H1 (cell line): Measurements from ENCODE around the gene SNRPA1. TPM values are rescaled to one million over a fixed set of nuclear protein-coding genes. Genes with fewer than 3 reads are reported as not detected.

Experiments used
- CTCF ChIA-PET: fragments of 300-600 bp; sonication (Branson Sonifier 250); formaldehyde crosslinking; loops from one replicate; lab custom pipeline; 2021; ENCODE audit not compliant: partially characterized antibody; lab: Charles Lee
- POLR2A ChIA-PET: fragments of 300-600 bp; sonication (Branson Sonifier 250); formaldehyde crosslinking; loops from one replicate; lab custom pipeline; 2021; ENCODE audit warnings: inconsistent platforms; ENCODE audit not compliant: partially characterized antibody; lab: Charles Lee
- DNase-seq, 2 experiments: peaks; one replicate each; pipeline versions ENCODE4 v3.0.0 to v3.0.0-alpha.2; 2010 to 2022; ENCODE audit warnings: low spot score in 2 of 2, low read depth in 1 of 2, mixed read lengths in 1 of 2
- FAIRE-seq: peaks from 2 replicates; lab custom pipeline; 2011; peaks lifted over from hg19 to GRCh38; lab: Jason Lieb, UNC
- H2AFZ ChIP-seq: 2 replicates; pipeline ENCODE4 v1.8.1; 2012; ENCODE audit warnings: low read length, inconsistent platforms
- H2AK5ac ChIP-seq: 2 replicates; pipeline ENCODE4 v1.6.1; 2013; ENCODE audit warnings: low read depth, low read length
- H2BK120ac ChIP-seq: replicated peaks from 2 replicates; pipeline ENCODE3; 2013; ENCODE audit warnings: low read depth, low read length, inconsistent platforms
- H2BK12ac ChIP-seq: 2 replicates; pipeline ENCODE4 v1.6.1; 2013; ENCODE audit warnings: low read depth, low read length
- H2BK15ac ChIP-seq: 2 replicates; pipeline ENCODE4 v1.6.1; 2013; ENCODE audit warnings: low read length
- H2BK20ac ChIP-seq: 2 replicates; pipeline ENCODE4 v1.6.1; 2013; ENCODE audit warnings: low read length
- H2BK5ac ChIP-seq: 2 replicates; pipeline ENCODE4 v1.6.1; 2013; ENCODE audit warnings: low read depth, low read length
- H3K14ac ChIP-seq: 2 replicates; pipeline ENCODE4 v1.6.1; 2013; ENCODE audit warnings: inconsistent platforms; ENCODE audit not compliant: insufficient read length
- H3K18ac ChIP-seq: 2 replicates; pipeline ENCODE4 v1.6.1; 2013; ENCODE audit warnings: low read length; ENCODE audit errors: extremely low read depth
- H3K23ac ChIP-seq: 2 replicates; pipeline ENCODE4 v1.6.1; 2013; ENCODE audit warnings: inconsistent platforms; ENCODE audit not compliant: insufficient read length
- H3K23me2 ChIP-seq: 2 replicates; pipeline ENCODE4 v1.6.1; 2013; ENCODE audit warnings: low read depth, low read length
- H3K27ac ChIP-seq: 2 replicates; pipeline ENCODE4 v1.6.1; 2011; ENCODE audit warnings: low read depth, low read length, inconsistent platforms
- H3K27me3 ChIP-seq, 4 experiments: replicated peaks in 1 of 4; 1 replicate in 1 of 4; 2 replicates in 3 of 4; pipeline versions ENCODE4 v1.6.1 to v1.8.1; 2011 to 2013; ENCODE audit warnings: low read length in 3 of 4, mild to moderate bottlenecking in 3 of 4, inconsistent platforms in 2 of 4, mixed read lengths in 2 of 4, moderate library complexity in 1 of 4; ENCODE audit not compliant: control insufficient read depth in 3 of 4, insufficient read depth in 3 of 4; ENCODE audit errors: extremely low read depth in 1 of 4
- H3K36me3 ChIP-seq, 4 experiments: 2 replicates each; pipeline versions ENCODE4 v1.6.1 to v1.8.1; 2011 to 2013; ENCODE audit warnings: mild to moderate bottlenecking in 4 of 4, low read length in 3 of 4, moderate library complexity in 2 of 4, control low read depth in 1 of 4, inconsistent platforms in 1 of 4; ENCODE audit not compliant: insufficient read depth in 4 of 4, control insufficient read depth in 2 of 4
- H3K4ac ChIP-seq: replicated peaks from 2 replicates; pipeline ENCODE3; 2013; ENCODE audit warnings: low read length, low read depth, mixed read lengths, inconsistent platforms; ENCODE audit not compliant: insufficient read length
- H3K4me1 ChIP-seq, 4 experiments: replicated peaks in 1 of 4; 1 replicate in 1 of 4; 2 replicates in 3 of 4; pipeline versions ENCODE4 v1.6.1 to v1.8.1; 2011 to 2013; ENCODE audit warnings: low read length in 3 of 4, inconsistent platforms in 2 of 4, mixed read lengths in 1 of 4; ENCODE audit not compliant: insufficient read depth in 4 of 4, control insufficient read depth in 3 of 4
- H3K4me2 ChIP-seq, 2 experiments: 2 replicates each; pipeline versions ENCODE4 v1.6.1 to v1.8.1; 2011 to 2013; ENCODE audit warnings: low read depth in 2 of 2, low read length in 2 of 2, control low read depth in 1 of 2, inconsistent platforms in 1 of 2, mild to moderate bottlenecking in 1 of 2; ENCODE audit not compliant: insufficient read depth in 1 of 2
- H3K4me3 ChIP-seq, 4 experiments: fragments of 200-600, 300-600 bp in 1 of 4; sonication (generic), shearing (Covaris generic), sonication (Bioruptor Twin) in 1 of 4; 2 replicates each; pipeline versions ENCODE4 v1.5.1 to v1.8.1; 2011 to 2016; ENCODE audit warnings: low read length in 4 of 4, low read depth in 3 of 4, control low read depth in 2 of 4, inconsistent platforms in 2 of 4, mild to moderate bottlenecking in 2 of 4, mixed read lengths in 1 of 4, moderate library complexity in 1 of 4; ENCODE audit not compliant: insufficient read depth in 2 of 4; ENCODE audit errors: extremely low read depth in 1 of 4
- H3K56ac ChIP-seq: replicated peaks from 2 replicates; pipeline ENCODE3; 2013; ENCODE audit warnings: low read depth, mild to moderate bottlenecking, mixed read lengths, low read length, inconsistent platforms; ENCODE audit not compliant: insufficient read length
- H3K79me1 ChIP-seq: 2 replicates; pipeline ENCODE4 v1.6.1; 2013; ENCODE audit warnings: low read depth, low read length, control low read depth
- H3K79me2 ChIP-seq, 2 experiments: 2 replicates each; pipeline versions ENCODE4 v1.6.1 to v1.8.1; 2012 to 2013; ENCODE audit warnings: low read length in 2 of 2, mild to moderate bottlenecking in 2 of 2, inconsistent platforms in 1 of 2; ENCODE audit not compliant: insufficient read depth in 2 of 2, control insufficient read depth in 1 of 2
- H3K9ac ChIP-seq, 4 experiments: replicated peaks in 1 of 4; 1 replicate in 1 of 4; 2 replicates in 3 of 4; pipeline versions ENCODE4 v1.6.1 to v1.8.1; 2011 to 2013; ENCODE audit warnings: low read depth in 3 of 4, low read length in 3 of 4, control low read depth in 2 of 4, mild to moderate bottlenecking in 2 of 4, moderate library complexity in 2 of 4, inconsistent platforms in 1 of 4; ENCODE audit errors: extremely low read depth in 1 of 4
- H3K9me3 ChIP-seq, 2 experiments: 2 replicates each; pipeline versions ENCODE4 v1.6.1 to v1.8.1; 2012 to 2013; ENCODE audit warnings: mild to moderate bottlenecking in 2 of 2, moderate library complexity in 2 of 2, control low read depth in 1 of 2, inconsistent platforms in 1 of 2, low read depth in 1 of 2, low read length in 1 of 2, mixed read lengths in 1 of 2; ENCODE audit not compliant: insufficient read depth in 2 of 2
- H4K20me1 ChIP-seq, 2 experiments: replicated peaks in 1 of 2; 2 replicates each; pipeline versions ENCODE3 to v1.8.1; 2011 to 2013; ENCODE audit warnings: inconsistent platforms in 2 of 2, low read length in 2 of 2, mild to moderate bottlenecking in 1 of 2; ENCODE audit not compliant: insufficient read depth in 2 of 2, control insufficient read depth in 1 of 2
- H4K5ac ChIP-seq: 2 replicates; pipeline ENCODE4 v1.6.1; 2013; ENCODE audit warnings: low read length, low read depth, mixed read lengths, inconsistent platforms; ENCODE audit not compliant: insufficient read length
- H4K8ac ChIP-seq: 2 replicates; pipeline ENCODE4 v1.8.0; 2013; ENCODE audit warnings: mild to moderate bottlenecking, moderate library complexity, low read length, inconsistent platforms; ENCODE audit not compliant: insufficient read depth; ENCODE audit errors: extremely low read depth
- H4K91ac ChIP-seq: replicated peaks from 2 replicates; pipeline ENCODE3; 2013; ENCODE audit warnings: low read length, mixed read lengths, inconsistent platforms; ENCODE audit not compliant: insufficient read length
- CBX5 ChIP-seq: fragments of 300-800, 300-1000 bp; sonication (generic); IDR thresholded peaks from 2 replicates; pipeline ENCODE4 v1.7.1; 2016; ENCODE audit warnings: antibody characterized with exemption, low read length, low read depth
- POLR2A ChIP-seq, 2 experiments: IDR thresholded peaks; 1 replicate in 1 of 2; 2 replicates in 1 of 2; pipeline ENCODE4 v1.6.1; 2011; ENCODE audit warnings: low read depth in 2 of 2, low read length in 2 of 2, mild to moderate bottlenecking in 2 of 2; ENCODE audit errors: control extremely low read depth in 1 of 2
- RBBP5 ChIP-seq: IDR thresholded peaks from 2 replicates; pipeline ENCODE4 v1.7.1; 2012; ENCODE audit warnings: low read depth, mild to moderate bottlenecking, inconsistent platforms, low read length, moderate library complexity, borderline replicate concordance
- SIRT6 ChIP-seq: IDR thresholded peaks from one replicate; pipeline ENCODE4 v1.7.1; 2012; ENCODE audit warnings: low read length, inconsistent platforms
- SP2 ChIP-seq: IDR thresholded peaks from 2 replicates; pipeline ENCODE4 v1.6.1; 2012; ENCODE audit warnings: mild to moderate bottlenecking, low read length, inconsistent platforms
- WGBS, 2 experiments: shearing (Covaris generic) in 1 of 2; methylation state at CpG; one replicate each; pipeline versions ENCODE4 v1.1.6 to v1.1.7; 2013 to 2015; ENCODE audit warnings: low lambda C conversion rate in 2 of 2, mixed read lengths in 2 of 2, inconsistent platforms in 1 of 2, low coverage in 1 of 2, missing lambda C conversion rate in 1 of 2; ENCODE audit not compliant: insufficient replicate concordance in 2 of 2, insufficient coverage in 1 of 2, insufficient read length in 1 of 2; ENCODE audit errors: extremely low coverage in 1 of 2, missing lambda C conversion rate in 1 of 2; 5-methylcytosine and 5-hydroxymethylcytosine counted together
- polyA plus RNA-seq, 7 experiments: library from polyadenylated mRNA; depleted of rRNA in 3 of 7; stranded (reverse) in 5 of 7; unstranded in 2 of 7; fragments of >200 nt in 5 of 7; fragments of 200-250 nt in 2 of 7; gene quantifications; 1 replicate in 5 of 7; 2 replicates in 1 of 7; 4 replicates in 1 of 7; pipeline versions ENCODE4 v1.2.1 to v1.2.3, GENCODE V29; 2011 to 2013; ENCODE audit warnings: missing spikeins in 2 of 7, mixed read lengths in 2 of 7
- total RNA-seq: library from RNA; stranded (reverse); fragmentation: NEBNext Ultra II Directional; extraction: Animal tissue kit (Norgen Biotek cat#: 25700); gene quantifications from 2 replicates; pipeline ENCODE4 v1.2.1, GENCODE V29; 2021

The SNRPA1 gene
- total and polyA plus RNA-seq, 2 of the 8 experiments (the other 6 are each of a cell fraction or from before 2014, with no cell fraction given) = 140 to 221 TPM

- POLR2A ChIA-PET = interaction anchor here (1.2 to 1.6 kb wide), 2 partner anchors 10 to 20 kb away, joined by 3 to 6 read pairs; no protein-coding TSS in a partner anchor
- CTCF ChIA-PET = interaction anchor here (0.6 to 2.5 kb wide), 12 partner anchors 10 to 440 kb away, joined by 3 to 12 read pairs (median 3); no protein-coding TSS in a partner anchor
- no peak overlapping the region for H2AFZ ChIP-seq
These were observed 46.8 kb downstream of the SNRPA1 start for GRCh38 chr15:101248274-101248673.

More at GRCh38 chr15:101248274-101248673, 46.8 kb downstream of the SNRPA1 start:
- Histone ChIP-seq H2AK5ac (no peak overlapping the region), H4K5ac (no peak overlapping the region), H3K4me1 (peaks cover 7 to 20% (median 14%) of the 10 kb centered on the region in 4 experiments), H4K91ac (no peak overlapping the region), H3K9ac (no peak overlapping the region), H2BK120ac (no peak overlapping the region), H3K4me2 (no peak overlapping the region; a peak in 1 of 4 replicates), H3K4me3 (no peak overlapping the region), H2BK5ac (no peak overlapping the region), H3K27me3 (peaks cover 0 to 3% (median 0%) of the 10 kb centered on the region in 4 experiments; a peak in 3 of 7 replicates), H2BK20ac (no peak overlapping the region), H3K14ac (no peak overlapping the region), H3K4ac (no peak overlapping the region), H3K23ac (no peak overlapping the region), H4K20me1 (peaks cover 29 to 37% of the 10 kb centered on the region in 2 experiments), H3K56ac (no peak overlapping the region), H4K8ac (no peak overlapping the region), H3K27ac (no peak overlapping the region), H3K9me3 (no peaks in the 10 kb centered on the region), H3K18ac (no peak overlapping the region), H2BK12ac (no peak overlapping the region), H3K36me3 (peaks cover 0 to 3% (median 0%) of the 10 kb centered on the region in 4 experiments; a peak in 1 of 8 replicates)
- no peak for DNase-seq
- no peak for FAIRE-seq
- 80% methylated on average over 3 of the region's 3 CpGs; no CpG with 5 or more reads in 1 of the 2 experiments for WGBS, 2 experiments
- no peak for TF ChIP-seq CBX5
- no peak for TF ChIP-seq SP2
- no peak for TF ChIP-seq RBBP5
- TF ChIP-seq SIRT6 = no peak
- no peak for TF ChIP-seq POLR2A (IDR thresholded peaks at IDR 0.05; ENCODE audit: control extremely low read depth in 1 of 2, low read depth in 2 of 2, low read length in 2 of 2)
- TF ChIP-seq, all 59 proteins: peak for 0
- Histone ChIP-seq H3K79me2 (peaks cover 44 to 81% of the 10 kb centered on the region in 2 experiments), H2BK15ac (no peak overlapping the region), H3K79me1 (peaks cover 15% of the 10 kb centered on the region), H3K23me2 (peaks cover 13% of the 10 kb centered on the region)
